Neural progenitor cell (in vitro differentiated cells): Measurements from ENCODE around the gene NELL2. TPM values are rescaled to one million over a fixed set of nuclear protein-coding genes. Genes with fewer than 3 reads are reported as not detected.

Source experiments
- DNase-seq: peaks from one replicate; pipeline ENCODE4 v3.0.0-alpha.2; 2016; ENCODE audit warnings: low spot score
- H2AFZ ChIP-seq: fragments of 200-600 bp; sonication (generic); replicated peaks from 2 replicates; pipeline ENCODE4 v1.6.1; 2016; ENCODE audit warnings: antibody characterized with exemption
- H3F3A ChIP-seq: fragments of 200-600 bp; sonication (generic); 2 replicates; pipeline ENCODE4 v1.6.1; 2016; ENCODE audit warnings: antibody characterized with exemption, low read depth
- H3K27ac ChIP-seq: fragments of 200-600 bp; sonication (generic); 2 replicates; pipeline ENCODE4 v1.5.1; 2016; ENCODE audit warnings: mild to moderate bottlenecking
- H3K27me3 ChIP-seq: fragments of 200-600 bp; sonication (generic); 2 replicates; pipeline ENCODE4 v1.6.1; 2016; ENCODE audit warnings: mild to moderate bottlenecking, moderate library complexity
- H3K36me3 ChIP-seq: fragments of 200-600 bp; sonication (generic); 2 replicates; pipeline ENCODE4 v1.5.1; 2016
- H3K4me1 ChIP-seq: fragments of 200-600 bp; sonication (generic); 2 replicates; pipeline ENCODE4 v1.6.1; 2016; ENCODE audit warnings: mixed run types
- H3K4me2 ChIP-seq: fragments of 200-600 bp; sonication (generic); 2 replicates; pipeline ENCODE4 v1.6.1; 2016
- H3K4me3 ChIP-seq: fragments of 200-600 bp; sonication (generic); 2 replicates; pipeline ENCODE4 v1.5.1; 2016
- H3K79me2 ChIP-seq: fragments of 200-600 bp; sonication (generic); 2 replicates; pipeline ENCODE4 v1.6.1; 2016; ENCODE audit warnings: low read depth
- H3K9ac ChIP-seq: fragments of 200-600 bp; sonication (generic); 2 replicates; pipeline ENCODE4 v1.6.1; 2016
- H3K9me3 ChIP-seq: fragments of 200-600 bp; sonication (generic); 2 replicates; pipeline ENCODE4 v1.5.1; 2016; ENCODE audit warnings: low read depth
- H4K20me1 ChIP-seq: fragments of 200-600 bp; sonication (generic); 2 replicates; pipeline ENCODE4 v1.6.1; 2016; ENCODE audit warnings: low read depth
- H3K27ac Mint-ChIP-seq: 3 replicates; pipeline ENCODE4 v1.8.0; 2021; ENCODE audit warnings: mixed read lengths
- H3K27me3 Mint-ChIP-seq: 2 replicates; pipeline ENCODE4 v1.8.0; 2022; ENCODE audit warnings: low read depth, mild to moderate bottlenecking, inconsistent platforms, moderate library complexity, mixed read lengths; ENCODE audit not compliant: insufficient read depth
- H3K36me3 Mint-ChIP-seq: 3 replicates; pipeline ENCODE4 v1.8.0; 2021; ENCODE audit warnings: mixed read lengths
- H3K4me1 Mint-ChIP-seq: 3 replicates; pipeline ENCODE4 v1.8.0; 2021; ENCODE audit warnings: mixed read lengths
- H3K4me3 Mint-ChIP-seq: 3 replicates; pipeline ENCODE4 v1.8.0; 2021; ENCODE audit warnings: mild to moderate bottlenecking, moderate library complexity, mixed read lengths
- H3K9me3 Mint-ChIP-seq: 3 replicates; pipeline ENCODE4 v1.8.0; 2020; ENCODE audit warnings: mixed read lengths
- EZH2 ChIP-seq: fragments of 200-600 bp; sonication (generic); IDR thresholded peaks from 2 replicates; pipeline ENCODE4 v1.6.1; 2017; ENCODE audit warnings: antibody characterized with exemption, mild to moderate bottlenecking, moderate library complexity
- EZH2phosphoT487 ChIP-seq: fragments of 200-600 bp; sonication (generic); IDR thresholded peaks from 2 replicates; pipeline ENCODE4 v1.6.1; 2017; ENCODE audit warnings: antibody characterized with exemption
- total RNA-seq: library from RNA; depleted of rRNA; stranded (reverse); fragments of >200 nt; gene quantifications from 2 replicates; pipeline ENCODE4 v1.2.3, GENCODE V29; 2015; ENCODE audit warnings: low replicate concordance
- TF ChIP-seq, protein P1 (sequence below): fragments of 200-600 bp; sonication (generic); IDR thresholded peaks from 2 replicates; pipeline ENCODE4 v1.5.1; 2017; ENCODE audit warnings: antibody characterized with exemption, mild to moderate bottlenecking

Gene NELL2
- 317 and 398 TPM in 2 replicates for total RNA-seq

DNA sequence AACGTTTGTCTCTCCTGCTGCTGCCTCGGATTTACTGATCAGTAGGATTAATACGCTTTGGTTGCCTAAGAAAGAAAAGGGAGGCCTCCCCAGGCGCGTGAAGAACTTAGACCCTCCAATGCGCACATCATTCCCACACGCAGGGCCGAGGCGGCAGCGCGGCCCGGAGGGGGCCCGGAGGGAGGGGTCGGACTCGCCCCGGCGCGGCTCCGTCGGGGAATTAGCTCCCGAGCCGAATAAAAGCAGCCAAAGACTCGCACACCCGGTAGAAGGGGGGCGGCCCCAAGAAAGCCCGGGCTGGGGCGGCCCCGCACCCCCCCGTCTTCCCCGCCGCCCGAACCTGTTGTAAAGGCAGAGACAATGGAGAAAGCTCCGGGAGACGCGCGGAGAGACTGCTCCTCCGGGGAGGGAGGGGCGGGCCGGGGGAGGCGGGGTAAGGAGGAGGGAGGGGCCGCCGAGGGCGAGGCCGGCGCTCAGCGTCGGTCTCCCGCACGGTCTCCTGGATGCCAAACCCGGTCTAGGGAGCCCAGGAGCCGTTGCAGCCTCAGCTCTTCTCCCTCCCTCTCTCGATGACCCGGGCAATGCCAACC lies at the start of gene NELL2:
NELL2 (minus strand) TSS at position 362 of the 590 bp plus-strand sequence. CDS start 446 bp downstream, outside the sequence.
- H3K9ac ChIP-seq = peak within 1 kb of the TSS; percentile 53
- Mint-ChIP-seq H3K9me3 (peaks cover 15% of the 10 kb centered on the region), H3K27ac (peak within 1 kb of the TSS; percentile 92)

DNA sequence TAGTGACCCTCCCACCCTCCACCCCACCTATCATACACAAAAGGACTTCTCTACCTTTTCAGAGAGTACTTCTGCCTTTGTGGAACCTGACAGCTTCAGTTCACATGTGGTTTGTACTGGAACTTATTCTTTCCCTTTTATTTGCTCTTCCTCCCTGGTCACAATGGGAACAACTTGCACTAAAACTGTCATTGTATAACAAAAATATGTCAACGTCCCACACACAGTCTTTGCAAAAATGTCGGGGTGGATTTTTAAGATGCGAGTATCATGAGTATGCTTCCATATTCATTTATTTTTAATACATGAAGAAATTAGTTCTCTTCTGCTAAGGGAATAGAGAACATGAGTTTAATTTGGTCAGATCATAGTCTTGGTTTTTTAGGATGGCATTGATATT lies 45.6 kb upstream of the NELL2 start:
- H3K4me2 ChIP-seq = no peak overlapping the region
- no peaks in the 10 kb centered on the region for H3K79me2 ChIP-seq
- H3K4me3 ChIP-seq = no peak overlapping the region
- peaks cover 4% of the 10 kb centered on the region for H3K9me3 Mint-ChIP-seq
- TF ChIP-seq, protein P1, sequence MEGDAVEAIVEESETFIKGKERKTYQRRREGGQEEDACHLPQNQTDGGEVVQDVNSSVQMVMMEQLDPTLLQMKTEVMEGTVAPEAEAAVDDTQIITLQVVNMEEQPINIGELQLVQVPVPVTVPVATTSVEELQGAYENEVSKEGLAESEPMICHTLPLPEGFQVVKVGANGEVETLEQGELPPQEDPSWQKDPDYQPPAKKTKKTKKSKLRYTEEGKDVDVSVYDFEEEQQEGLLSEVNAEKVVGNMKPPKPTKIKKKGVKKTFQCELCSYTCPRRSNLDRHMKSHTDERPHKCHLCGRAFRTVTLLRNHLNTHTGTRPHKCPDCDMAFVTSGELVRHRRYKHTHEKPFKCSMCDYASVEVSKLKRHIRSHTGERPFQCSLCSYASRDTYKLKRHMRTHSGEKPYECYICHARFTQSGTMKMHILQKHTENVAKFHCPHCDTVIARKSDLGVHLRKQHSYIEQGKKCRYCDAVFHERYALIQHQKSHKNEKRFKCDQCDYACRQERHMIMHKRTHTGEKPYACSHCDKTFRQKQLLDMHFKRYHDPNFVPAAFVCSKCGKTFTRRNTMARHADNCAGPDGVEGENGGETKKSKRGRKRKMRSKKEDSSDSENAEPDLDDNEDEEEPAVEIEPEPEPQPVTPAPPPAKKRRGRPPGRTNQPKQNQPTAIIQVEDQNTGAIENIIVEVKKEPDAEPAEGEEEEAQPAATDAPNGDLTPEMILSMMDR = no peak
- no peak overlapping the region for H3K27ac Mint-ChIP-seq
- H3K4me1 Mint-ChIP-seq = no peaks in the 10 kb centered on the region
- no peaks in the 10 kb centered on the region for H3K27me3 ChIP-seq
- H3K27me3 Mint-ChIP-seq = no peaks in the 10 kb centered on the region
- H3K27ac ChIP-seq = no peak overlapping the region
- H3K36me3 Mint-ChIP-seq = no peaks in the 10 kb centered on the region
- no peaks in the 10 kb centered on the region for H3K9me3 ChIP-seq
- H4K20me1 ChIP-seq = no peaks in the 10 kb centered on the region
- no peak overlapping the region for H3K4me3 Mint-ChIP-seq
- no peaks in the 10 kb centered on the region for H3F3A ChIP-seq
- H2AFZ ChIP-seq = no peak overlapping the region
- no peaks in the 10 kb centered on the region for H3K36me3 ChIP-seq
- H3K9ac ChIP-seq = no peak overlapping the region
- H3K4me1 ChIP-seq = peaks cover 4% of the 10 kb centered on the region
- DNase-seq = no peak

More for the DNA sequence above, at the start of gene NELL2:
- Mint-ChIP-seq H3K4me3 (peak within 1 kb of the TSS; percentile 100), H3K4me1 (peaks cover 11% of the 10 kb centered on the region), H3K27me3 (peaks cover 2% of the 10 kb centered on the region), H3K36me3 (peaks cover 9% of the 10 kb centered on the region)
- TF ChIP-seq EZH2 = no peak
- TF ChIP-seq EZH2phosphoT487 = no peak
- TF ChIP-seq, protein P1 = no peak
- peak; percentile 95 for DNase-seq
- Histone ChIP-seq H3K9me3 (no peaks in the 10 kb centered on the region), H3K4me3 (peak within 1 kb of the TSS; percentile 88), H3F3A (peaks cover 37% of the 10 kb centered on the region), H3K36me3 (no peaks in the 10 kb centered on the region), H2AFZ (peak within 1 kb of the TSS; percentile 91), H3K4me1 (peaks cover 30% of the 10 kb centered on the region), H3K27ac (peak within 1 kb of the TSS; percentile 83), H3K27me3 (peaks cover 14% of the 10 kb centered on the region), H3K4me2 (peak within 1 kb of the TSS; percentile 98), H3K79me2 (peaks cover 42% of the 10 kb centered on the region), H4K20me1 (peaks cover 15% of the 10 kb centered on the region)

DNA sequence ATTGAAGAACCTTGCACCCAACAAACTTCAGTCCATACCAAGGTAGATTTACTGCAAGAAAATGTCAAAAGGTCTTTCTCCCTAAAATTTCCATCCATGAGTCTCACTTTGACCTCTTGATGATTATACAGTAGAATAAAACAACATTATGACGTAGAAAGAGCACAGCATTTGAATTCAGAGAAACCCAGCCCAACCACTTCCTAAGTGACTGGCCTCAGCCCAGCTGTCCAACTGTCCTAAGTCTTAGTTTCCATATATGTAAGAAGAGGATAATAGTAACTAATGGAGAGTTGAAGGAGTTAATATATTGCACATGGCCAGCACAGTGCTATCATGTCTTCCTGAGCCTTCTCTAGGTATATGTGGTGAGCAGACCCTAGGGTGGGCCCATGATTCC lies 41.0 kb upstream of the NELL2 start:
- H3K36me3 ChIP-seq = no peaks in the 10 kb centered on the region
- Mint-ChIP-seq H3K36me3 (no peaks in the 10 kb centered on the region), H3K27ac (no peak overlapping the region), H3K9me3 (no peaks in the 10 kb centered on the region), H3K4me1 (no peaks in the 10 kb centered on the region), H3K4me3 (no peak overlapping the region), H3K27me3 (peaks cover 4% of the 10 kb centered on the region)
- no peak overlapping the region for H3K4me2 ChIP-seq
- DNase-seq = no peak
- H3K27ac ChIP-seq = no peak overlapping the region
- H3K79me2 ChIP-seq = no peaks in the 10 kb centered on the region
- peaks cover 4% of the 10 kb centered on the region for H3K4me1 ChIP-seq
- H2AFZ ChIP-seq = no peak overlapping the region
- H3K4me3 ChIP-seq = no peak overlapping the region
- no peaks in the 10 kb centered on the region for H3F3A ChIP-seq
- no peaks in the 10 kb centered on the region for H3K9me3 ChIP-seq
- TF ChIP-seq EZH2phosphoT487 (no peak), EZH2 (no peak)
- TF ChIP-seq, protein P1 = no peak
- no peaks in the 10 kb centered on the region for H3K27me3 ChIP-seq
- H3K9ac ChIP-seq = no peak overlapping the region
- no peaks in the 10 kb centered on the region for H4K20me1 ChIP-seq
